Left ventricle myocardium superior (tissue), 1 donor: Measurements from ENCODE around the gene SDSL. TPM values are rescaled to one million over a fixed set of nuclear protein-coding genes. Genes with fewer than 3 reads are reported as not detected.

Experiments
- ATAC-seq: fragments of 200-7000 bp; cut with Tn5 transposase; one replicate; pipeline ENCODE4 v1.9.1; 2020; ENCODE audit warnings: mild to moderate bottlenecking, moderate library complexity
- DNase-seq: peaks from one replicate; pipeline ENCODE4 v3.0.0-alpha.2; 2020
- intact Hi-C: fragments of 100-400 bp; cut with micrococcal nuclease; formaldehyde crosslinking; loops from one replicate; pipeline ENCODE4 v1.11.0; 2022
- total RNA-seq: library from RNA; stranded (reverse); fragmentation: NEBNext Ultra II Directional; extraction: Animal tissue kit (Norgen Biotek cat#: 25700); gene quantifications from one replicate; pipeline ENCODE4 v1.2.1, GENCODE V29; 2021
- donor health status: DM: no; HTN: yes; CAD: no; lungs with severe emphysema.

Gene SDSL
- total RNA-seq, 1 donor from 2014 or later = 7.6 TPM

DNA sequence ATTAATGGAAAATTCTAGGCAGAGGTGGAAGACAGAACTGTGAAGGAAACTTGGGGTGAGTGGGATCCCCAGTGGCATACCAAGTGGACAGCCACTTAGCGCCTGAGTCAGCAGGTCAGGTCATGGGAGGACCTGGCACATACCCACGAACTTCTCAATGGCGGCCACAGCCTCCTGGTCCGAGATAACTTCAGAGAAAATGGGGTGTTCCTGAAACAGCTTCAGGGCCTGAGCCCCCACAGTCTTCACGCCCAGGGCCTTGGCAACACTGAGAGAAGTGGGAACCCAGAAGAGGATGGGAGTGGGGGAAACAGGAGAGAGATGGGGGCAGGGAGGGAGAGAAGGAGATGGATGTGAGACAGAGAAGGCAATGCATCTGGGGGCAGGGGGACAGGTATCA, 28.4 kb upstream of the SDSL start:
- intact Hi-C loops = no loop called here
- DNase-seq = no peak
- ATAC-seq = no peak

DNA sequence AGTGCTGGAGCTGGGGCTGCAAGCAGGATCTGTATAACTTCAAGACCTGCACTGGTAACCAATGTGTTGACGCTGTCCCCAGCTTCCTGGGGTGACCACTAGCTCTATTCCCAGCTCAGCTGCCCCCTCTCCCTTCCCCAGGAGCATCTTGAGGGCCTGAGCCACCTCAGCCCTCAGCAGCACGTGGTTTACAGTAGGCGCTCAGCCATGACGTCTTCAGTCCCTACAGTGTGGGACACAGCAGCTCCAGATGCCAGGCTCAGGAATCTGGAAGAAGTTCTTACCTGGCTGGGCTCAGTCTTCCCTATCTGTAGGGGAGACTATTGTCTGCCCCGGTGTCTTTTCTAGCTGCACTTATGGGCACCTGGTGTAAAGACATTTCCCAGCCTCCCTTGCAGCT, 27.1 kb upstream of the SDSL start:
- no peak for ATAC-seq
- no peak for DNase-seq
- intact Hi-C loops = no loop called here

DNA sequence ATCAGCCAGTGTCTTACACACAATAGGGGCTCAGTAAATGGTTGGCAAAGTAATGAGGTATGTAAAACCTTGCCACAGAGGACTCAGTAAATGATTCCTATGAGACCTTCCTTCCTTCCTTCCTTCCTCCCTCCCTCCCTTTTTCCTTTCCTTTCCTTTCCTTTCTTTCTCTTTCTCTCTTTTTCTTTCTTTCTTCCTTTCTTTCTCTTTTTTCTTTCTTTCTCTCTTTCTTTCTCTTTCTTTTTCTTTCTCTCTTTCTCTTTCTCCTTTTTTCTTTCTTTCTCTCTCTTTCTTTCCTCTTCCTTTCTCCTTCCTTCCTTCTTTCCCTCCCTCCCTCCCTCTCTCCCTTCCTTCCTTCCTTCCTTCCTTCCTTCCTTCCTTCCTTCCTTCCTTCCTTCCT, 26.0 kb upstream of the SDSL start:
- DNase-seq (no peak), ATAC-seq (no peak)
- intact Hi-C loops = no loop called here

DNA sequence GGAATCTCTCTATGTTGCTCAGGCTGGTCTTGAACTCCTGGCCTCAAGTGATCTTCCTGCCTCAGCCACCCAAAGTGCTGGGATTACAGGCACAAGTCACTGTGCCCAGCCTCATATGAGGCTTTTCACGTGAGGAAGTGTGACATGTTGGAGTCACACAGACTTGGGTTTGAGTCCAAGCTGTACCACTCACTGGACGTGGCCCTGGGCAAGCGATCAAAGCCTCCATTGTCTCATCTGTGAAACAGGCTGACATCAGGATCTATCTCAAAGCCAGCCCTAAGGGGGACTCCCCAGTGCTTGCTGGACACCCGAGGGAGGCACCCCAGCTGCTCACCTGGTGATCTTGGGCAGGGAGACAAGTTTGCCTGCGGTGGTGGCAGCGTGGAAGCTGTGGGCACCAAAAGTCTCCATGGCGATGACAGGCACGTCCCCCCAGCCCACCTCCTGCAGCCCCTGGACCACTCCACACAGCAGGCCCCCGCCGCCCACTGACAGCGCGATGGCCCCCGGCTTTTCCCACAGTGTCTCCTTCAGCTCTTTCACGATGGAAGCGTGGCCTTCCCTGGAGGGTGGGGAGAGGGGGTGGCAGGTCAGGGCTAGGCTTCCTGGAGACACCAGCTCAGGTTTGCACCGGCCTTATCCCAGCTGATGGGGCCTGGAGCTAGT, 25.2 kb upstream of the SDSL start:
- intact Hi-C loops = no loop called here
- ATAC-seq (no peak), DNase-seq (no peak)

DNA sequence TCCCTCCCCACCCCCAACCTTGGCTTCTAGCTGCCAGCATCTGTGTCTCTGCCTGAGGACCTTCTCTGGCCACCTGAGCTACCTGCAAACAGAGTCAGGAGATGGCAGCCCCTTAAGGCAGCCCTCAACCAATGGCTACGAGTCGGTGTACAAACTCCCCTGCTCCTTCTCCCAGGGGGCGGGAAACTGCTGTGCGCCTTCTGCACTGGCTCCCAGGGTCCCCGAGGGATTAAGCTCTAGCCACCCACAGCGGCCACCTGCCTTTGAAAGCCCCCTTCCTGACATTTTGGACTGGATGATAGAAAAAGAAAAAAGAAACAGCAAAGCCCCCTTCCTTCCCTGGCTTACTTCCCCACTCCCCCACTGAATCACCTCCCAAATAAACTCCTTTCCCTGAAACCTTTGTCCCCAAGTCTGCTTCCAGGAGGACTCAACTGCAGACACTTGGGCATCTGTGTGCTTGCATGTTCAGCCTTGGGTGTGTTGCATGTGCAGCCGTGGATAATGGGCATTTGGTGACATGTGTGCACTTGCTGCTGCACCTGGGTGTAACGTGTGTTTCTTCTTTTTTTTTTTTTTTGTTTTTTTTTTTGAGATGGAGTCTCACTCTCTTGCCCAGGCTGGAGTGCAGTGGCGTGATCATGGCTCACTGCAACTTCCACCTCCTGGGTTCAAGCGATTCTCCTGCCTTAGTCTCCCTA, 24.5 kb upstream of the SDSL start:
- no peak for ATAC-seq
- intact Hi-C loops = no loop called here
- no peak for DNase-seq

DNA sequence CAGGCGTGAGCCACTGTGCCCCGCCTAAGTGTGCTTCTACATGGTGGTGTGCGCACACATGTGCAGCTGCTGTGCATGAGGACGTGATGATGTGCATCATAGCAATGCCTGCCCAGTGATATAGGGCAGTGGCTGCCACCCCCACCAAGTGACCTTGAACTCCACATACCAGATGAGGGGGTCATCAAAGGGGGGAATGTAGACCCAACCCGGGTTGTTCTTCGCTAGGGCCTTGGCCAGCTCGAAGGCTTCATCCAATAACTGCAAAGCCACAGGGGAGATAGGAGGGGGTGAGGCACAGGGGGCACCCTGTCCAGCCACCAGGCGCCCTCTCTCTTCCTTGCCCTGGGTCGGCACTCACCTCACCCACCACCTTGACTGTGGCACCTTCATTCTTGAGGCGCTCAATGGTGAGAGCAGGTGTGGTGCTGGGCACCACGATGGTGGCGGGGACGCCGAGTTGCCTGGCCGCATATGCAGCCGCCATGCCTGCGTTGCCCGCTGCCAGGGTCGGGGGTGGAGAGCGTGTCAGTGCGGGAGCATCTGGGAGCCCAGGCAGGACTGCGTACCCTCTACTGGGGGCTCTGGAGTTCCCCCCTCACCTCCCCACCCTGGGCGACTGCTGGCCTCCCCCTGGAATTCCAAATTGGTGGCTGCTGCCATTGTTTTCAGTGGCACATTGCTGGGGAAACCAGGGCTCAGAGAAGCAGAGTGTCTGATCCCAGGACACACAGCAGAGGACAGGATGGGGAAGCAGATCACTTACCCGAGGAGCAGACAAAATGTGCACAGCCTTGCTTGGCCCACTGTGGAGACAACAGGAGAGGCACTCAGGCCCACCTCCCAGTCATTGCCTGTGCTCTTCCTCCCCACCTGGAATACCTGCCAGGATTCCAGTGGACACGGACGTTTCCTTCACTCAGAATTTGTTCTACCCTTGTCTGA, 23.6 kb upstream of the SDSL start:
- intact Hi-C loops = no loop called here
- ATAC-seq = no peak
- DNase-seq = no peak

DNA sequence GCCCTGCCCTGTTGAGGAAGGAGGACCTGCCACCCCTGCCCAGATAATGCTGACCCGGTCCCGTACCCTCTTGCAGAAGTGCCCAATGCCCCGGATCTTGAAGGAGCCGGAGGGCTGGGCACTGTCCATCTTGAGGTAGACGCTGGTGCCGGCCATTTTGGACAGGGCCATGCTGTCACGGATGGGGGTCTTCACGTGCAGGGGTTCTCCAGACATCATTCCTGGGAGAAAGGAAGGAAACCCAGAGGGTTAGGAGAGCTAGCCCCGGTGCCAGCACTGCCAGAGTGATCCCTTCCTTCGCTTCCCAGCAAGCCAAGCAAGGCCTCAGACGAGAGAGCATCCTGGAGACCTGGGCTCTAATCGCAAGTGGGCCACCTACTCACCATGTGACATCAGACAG, 22.7 kb upstream of the SDSL start:
- intact Hi-C loops = no loop called here
- ATAC-seq (no peak), DNase-seq (no peak)

DNA sequence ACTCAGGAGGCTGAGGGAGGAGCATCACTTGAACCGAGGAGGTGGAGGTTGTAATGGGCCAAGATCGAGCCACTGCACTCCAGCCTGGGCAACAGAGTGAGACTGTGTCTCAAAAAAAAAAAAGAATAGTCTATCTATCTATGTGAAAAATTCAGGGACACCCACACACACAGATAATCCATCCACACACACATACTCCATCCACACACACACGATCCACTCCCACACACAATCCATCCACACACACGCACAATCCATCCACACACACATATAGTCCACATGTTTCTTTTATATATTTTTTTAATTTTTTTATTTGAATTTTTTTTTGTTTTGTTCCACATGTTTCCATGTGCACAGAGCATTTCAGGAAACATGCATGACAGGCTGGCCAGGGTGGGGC, 21.8 kb upstream of the SDSL start:
- DNase-seq (no peak), ATAC-seq (no peak)
- intact Hi-C loops = no loop called here

DNA sequence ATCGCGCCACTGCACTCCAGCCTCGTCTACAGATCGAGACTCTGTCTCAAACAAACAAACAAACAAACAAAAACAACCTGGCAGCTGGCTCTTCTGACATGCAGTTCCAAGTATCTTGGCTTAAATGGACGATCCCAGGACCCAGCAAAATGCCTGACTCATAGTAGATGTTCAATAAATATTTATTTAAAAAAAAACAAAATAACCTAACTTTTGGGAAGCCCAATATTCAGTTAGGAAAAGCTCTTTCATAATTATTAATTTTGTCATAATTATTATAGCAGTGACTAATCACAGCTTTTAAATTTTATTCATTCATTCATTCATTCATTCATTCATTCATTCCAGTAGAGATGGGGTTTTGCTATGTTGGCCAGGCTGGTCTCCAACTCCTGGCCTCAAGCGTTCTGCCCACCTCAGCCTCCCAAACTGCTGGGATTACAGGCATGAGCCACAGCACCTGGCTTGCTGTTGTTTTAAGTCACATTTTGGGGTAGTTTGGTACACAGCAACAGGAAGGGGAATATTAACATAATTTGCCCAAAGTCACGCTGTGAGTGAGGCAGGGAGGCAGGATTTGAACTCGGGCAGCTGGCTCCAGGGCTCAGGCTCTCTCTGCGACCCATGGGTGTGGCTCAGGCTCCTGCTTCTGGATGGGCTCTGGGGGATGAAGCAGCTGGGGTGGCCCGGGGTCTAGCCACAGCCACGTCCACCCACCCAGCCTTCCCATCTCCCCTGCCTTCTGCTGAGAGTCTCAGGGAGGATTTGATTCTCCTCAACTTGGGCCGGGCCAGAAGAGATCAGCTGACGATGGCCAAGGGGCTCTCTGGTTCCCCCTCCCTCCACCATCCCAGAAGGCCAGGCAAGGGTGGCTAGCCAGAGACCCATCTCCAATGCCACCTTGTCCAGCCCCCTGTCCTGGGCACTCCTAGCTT, 20.8 kb upstream of the SDSL start:
- no peak for DNase-seq
- intact Hi-C loops = no loop called here
- no peak for ATAC-seq

DNA sequence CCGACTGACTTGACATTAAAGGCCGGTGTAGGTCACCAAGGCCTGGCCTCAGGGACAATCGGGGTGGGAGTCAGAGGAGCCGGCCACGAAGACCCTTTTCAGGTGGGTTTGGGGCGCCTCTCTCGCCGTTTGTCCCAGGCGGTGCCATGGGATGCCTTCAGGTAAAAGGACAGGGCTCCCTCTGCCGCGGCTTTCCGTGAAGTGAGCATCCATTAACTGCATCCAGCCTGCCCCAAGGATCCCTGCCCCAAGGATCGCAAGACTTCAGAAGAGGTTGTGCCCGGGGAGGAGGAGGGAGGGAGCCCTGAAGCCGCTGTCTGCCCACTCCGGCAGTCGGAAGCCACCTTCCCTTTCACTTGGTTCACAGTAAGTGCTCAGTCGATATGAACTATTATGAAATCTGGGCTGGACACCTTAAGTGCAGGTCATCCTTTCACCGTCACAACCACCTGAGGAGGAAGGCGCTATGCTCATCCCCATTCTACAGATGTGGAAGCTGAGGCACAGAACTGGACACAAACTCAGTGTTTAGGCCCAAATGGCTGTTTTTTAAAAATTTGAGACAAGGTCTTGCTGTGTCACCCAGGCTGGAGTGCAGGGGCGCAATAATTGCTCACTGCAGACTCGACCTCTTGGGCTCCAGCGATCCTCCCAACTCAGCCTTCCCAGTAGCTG, 19.5 kb upstream of the SDSL start:
- intact Hi-C loops = no loop called here
- ATAC-seq = no peak

DNA sequence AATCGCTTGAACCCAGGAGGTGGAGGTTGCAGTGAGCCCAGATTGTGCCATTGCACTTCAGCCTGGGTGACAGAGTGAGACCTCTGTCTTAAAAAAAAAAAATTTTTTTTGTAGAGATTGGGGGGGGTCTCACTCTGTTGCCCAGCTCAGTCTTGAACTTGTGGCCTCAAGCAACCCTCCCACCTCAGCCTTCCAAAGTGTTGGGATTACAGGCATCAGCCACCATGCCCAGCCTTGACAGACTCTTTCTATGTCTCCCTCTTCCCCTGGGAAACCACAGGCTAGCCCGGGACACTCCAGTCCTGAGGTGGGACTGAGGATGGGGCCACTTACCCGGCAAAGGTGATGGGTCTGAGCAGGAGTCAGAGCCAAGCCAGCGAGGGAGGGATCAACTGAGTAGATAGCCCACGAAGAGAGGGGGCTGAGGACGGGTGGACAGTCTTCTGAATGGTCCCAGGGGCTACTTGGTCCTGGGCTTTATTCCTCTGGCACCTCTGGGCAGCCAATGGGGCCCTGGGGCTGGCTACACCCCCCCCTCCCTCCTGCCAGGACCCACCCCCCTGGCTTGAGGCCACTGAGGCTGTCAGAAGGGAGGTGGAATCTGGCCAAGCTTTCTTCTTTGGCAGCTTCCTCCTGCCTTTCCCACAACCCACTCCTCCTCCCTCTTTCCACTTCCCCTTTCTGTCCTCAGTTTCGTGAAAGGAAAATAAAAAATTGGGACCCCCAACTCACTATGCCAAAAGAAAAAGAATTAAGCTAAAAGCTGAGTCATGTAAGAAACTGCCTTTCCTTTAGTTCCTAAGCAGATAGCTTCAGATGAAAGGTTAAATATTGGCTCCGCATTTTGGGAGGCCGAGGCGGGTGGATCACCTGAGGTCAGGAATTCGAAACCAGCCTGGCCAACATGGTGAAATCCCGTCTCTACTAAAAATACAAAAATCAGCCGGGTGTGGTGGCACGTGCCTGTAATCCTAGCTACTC, 18.5 kb upstream of the SDSL start, which contains the start of gene SDS:
TSS of gene SDS (minus strand) at position 453 of the 981 bp plus-strand sequence. CDS start 4,179 bp downstream, outside the sequence.
- intact Hi-C loops = no loop called here
- ATAC-seq (peak; percentile 84), DNase-seq (peak; percentile 67)

More for the DNA sequence above, 19.5 kb upstream of the SDSL start:
- no peak for DNase-seq

DNA sequence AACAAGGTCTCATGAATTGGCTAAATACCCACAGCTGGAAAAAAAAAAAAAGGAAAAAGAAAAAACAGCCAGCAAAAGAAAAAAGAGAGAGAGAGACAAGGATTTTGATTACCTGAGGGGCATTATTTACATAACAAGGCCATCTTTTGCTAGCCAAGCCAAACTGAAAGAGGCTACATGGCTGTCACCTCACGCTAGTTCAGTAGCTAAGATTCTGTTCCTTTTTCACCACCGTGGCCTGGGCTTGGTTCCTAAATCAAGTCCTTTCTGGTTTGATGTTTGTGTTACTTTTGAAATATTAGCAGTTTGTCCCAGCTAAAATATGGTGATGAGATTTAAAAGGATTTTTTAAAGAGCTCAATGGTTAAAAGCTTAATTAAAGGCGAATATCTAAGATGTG, 16.5 kb upstream of the SDSL start:
- intact Hi-C loops = no loop called here
- no peak for ATAC-seq
- DNase-seq = no peak

DNA sequence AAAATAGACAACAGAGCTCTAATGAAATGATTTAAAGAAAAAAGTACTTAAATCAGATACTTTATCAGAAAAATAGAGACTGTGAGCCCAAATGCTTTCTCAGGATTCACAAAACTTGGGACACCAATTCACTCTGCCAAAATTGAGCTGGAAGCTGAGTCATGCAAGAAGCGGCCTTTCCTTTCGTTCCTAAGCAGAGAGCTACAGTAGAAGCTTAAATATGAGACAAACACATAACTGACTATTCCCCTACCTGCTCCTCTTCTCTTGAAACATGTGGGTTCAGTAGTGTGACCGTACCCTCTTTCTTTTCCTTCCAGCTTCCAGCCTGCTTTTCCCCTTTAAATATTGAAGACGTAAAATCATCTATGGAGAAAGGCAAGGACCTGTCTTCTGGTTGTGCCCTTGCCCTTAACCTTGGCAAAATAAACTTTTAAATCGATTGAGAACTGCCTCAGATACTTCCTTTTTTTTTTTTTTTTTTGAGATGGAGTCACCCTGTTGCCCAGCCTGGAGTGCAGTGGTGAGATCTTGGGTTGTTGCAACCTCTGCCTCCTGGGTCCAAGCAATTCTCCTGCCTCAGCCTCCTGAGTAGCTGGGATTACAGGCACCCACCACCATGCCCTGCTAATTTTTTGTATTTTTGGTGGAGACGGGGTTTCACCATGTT, 14.1 kb upstream of the SDSL start:
- intact Hi-C loops = no loop called here
- ATAC-seq (no peak), DNase-seq (no peak)

DNA sequence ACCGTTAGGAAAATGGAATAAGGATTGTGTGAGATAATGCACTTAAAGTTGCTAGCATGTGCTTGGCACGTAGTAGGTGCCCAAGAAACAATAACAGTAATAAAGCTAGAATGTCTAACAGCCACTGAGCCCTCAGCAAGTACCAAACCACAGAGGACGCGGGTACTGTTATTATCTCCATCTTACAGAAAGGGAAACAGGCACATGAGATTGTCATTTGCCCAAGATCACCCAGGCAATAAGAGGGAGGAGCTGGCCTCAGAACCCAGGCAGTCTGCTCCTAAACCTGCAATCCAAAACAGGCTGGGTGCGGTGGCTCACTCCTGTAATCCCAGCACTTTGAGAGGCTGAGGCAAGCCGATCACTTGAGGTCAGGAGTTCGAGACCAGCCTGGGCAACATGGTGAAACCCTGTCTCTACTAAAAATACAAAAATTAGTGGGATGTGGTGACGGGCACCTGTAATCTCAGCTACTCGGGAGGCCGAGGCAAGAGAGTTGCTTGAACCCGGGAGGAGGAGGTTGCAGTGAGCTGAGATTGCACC, 13.4 kb upstream of the SDSL start:
- ATAC-seq = no peak

DNA sequence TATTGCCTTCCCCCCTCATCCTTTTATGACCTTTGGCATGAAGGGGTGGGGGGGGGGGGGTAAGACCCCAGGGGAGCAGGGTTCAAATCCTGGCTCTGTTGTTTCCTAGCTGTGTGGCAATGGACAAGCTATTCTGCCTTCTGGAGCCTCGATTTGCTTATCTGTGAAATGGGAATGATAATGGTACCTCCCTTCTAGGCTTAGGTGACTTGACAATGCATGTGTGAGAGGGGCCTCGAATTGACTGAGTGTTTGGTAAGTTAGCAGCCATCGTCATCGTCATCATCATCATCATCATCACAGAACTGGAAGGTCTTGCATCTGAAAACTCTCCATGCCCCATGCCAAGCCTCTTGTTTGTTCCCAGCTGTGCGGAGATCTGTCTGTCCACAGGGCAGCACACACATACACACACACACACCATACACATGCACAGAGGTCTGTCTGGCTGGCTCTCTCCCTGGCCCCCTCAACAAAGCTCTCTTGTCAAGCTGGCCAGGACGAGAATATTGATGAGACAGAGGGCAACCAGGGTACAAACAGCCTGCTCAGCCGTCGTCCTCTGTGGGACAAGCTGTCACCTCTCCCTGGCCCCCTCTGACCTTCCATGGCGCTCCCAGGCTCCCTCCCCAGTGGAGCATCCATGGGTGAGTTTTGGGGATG, 12.6 kb upstream of the SDSL start:
- DNase-seq = no peak
- no peak for ATAC-seq
- intact Hi-C loops = no loop called here

More for the DNA sequence above, 13.4 kb upstream of the SDSL start:
- no peak for DNase-seq
- intact Hi-C loops = no loop called here

DNA sequence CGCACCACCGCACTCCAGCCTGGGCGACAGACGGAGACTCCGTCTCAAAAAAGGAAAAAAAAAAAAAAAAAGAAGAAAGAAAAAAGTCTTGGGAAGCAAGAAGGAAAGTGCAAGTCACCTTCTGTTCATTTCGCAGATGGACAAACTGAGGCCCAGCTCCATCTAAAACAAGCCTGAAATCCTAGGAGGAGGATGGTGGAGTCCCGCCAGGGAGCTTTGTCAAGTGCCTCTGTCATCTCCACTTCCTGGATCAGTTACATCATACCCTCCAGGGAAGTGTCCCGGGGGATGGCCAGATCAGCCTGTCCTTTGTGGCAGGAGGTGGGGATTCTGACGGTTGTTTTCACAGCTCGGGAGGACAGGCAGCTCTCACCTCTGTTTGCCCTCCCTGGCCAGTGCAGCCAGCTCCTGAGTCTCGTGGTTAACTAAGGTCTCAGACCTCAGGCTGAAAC, 8.7 kb upstream of the SDSL start:
- no peak for DNase-seq
- intact Hi-C loops = no loop called here
- ATAC-seq = peak; percentile 55
